Testis (tissue), 2 donors: ENCODE measurements around the gene ALDH8A1.

Source experiments
- CTCF ChIP-seq, 3 experiments: fragments of 450-650 bp in 2 of 3; fragments of 200-600 bp in 1 of 3; sonication (generic) in 1 of 3; IDR thresholded peaks; one replicate each; pipeline ENCODE4 v1.5.1; 2016 to 2019; ENCODE audit warnings: antibody characterized with exemption in 3 of 3, mild to moderate bottlenecking in 2 of 3, moderate library complexity in 1 of 3
- POLR2A ChIP-seq: fragments of 450-650 bp; IDR thresholded peaks from one replicate; pipeline ENCODE4 v1.6.1; 2017; ENCODE audit warnings: antibody characterized with exemption, mild to moderate bottlenecking, moderate library complexity

DNA sequence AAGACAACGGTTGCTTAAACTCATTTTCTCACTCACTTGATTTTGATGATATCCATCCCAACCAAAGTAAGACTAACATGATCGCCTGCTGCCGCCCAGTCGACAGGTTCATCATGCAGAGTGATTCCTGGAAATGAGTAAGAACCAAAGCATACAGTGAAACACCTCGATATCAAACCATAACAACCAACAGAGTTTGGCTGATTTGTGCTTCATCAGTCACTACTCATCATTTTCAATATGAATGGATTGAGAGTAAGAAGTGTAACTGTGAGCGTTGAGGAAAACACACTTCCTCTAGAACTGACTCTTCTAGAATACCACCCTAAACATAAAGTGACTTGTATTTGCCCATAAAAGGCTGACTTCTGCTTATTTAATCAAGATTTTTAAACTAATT, 29.2 kb upstream of the ALDH8A1 start:
- TF ChIP-seq CTCF (IDR thresholded peaks at IDR 0.05) (no peak), POLR2A (no peak)
